T-helper 1 cell treated with Interleukin-12 subunit alpha and Interleukin-12 subunit beta and Interleukin-4 antibody, amounts not matched to agents 30 μg/mL and 1 μg/mL, for 36 hours (primary cell): Measurements from ENCODE around the gene AKNA.

ENCODE experiments used
- H3K27ac Mint-ChIP-seq: one replicate; pipeline ENCODE4 v1.8.0; 2021; ENCODE audit warnings: mild to moderate bottlenecking, mixed read lengths
- H3K27me3 Mint-ChIP-seq: one replicate; pipeline ENCODE4 v1.8.0; 2021; ENCODE audit warnings: low read depth, mixed read lengths
- H3K36me3 Mint-ChIP-seq: one replicate; pipeline ENCODE4 v1.8.0; 2021; ENCODE audit warnings: low read depth, mixed read lengths
- H3K4me1 Mint-ChIP-seq: one replicate; pipeline ENCODE4 v1.8.0; 2021; ENCODE audit warnings: low read depth, mixed read lengths
- H3K4me3 Mint-ChIP-seq: one replicate; pipeline ENCODE4 v1.8.0; 2021; ENCODE audit warnings: mild to moderate bottlenecking, moderate library complexity, mixed read lengths
- H3K9me3 Mint-ChIP-seq: one replicate; pipeline ENCODE4 v1.8.0; 2021; ENCODE audit warnings: mixed read lengths

AKNA gene

GRCh38 chr9:114387680-114388356, at the start of gene AKNA:
Gene AKNA (minus strand): TSS chr9:114387982. CDS start chr9:114381333, 6,649 bp downstream.
- peaks cover 58% of the 10 kb centered on the region for H3K4me1 Mint-ChIP-seq
- H3K4me3 Mint-ChIP-seq: peak within 1 kb of the TSS; percentile 96
- peak within 1 kb of the TSS; percentile 93 for H3K27ac Mint-ChIP-seq
- peaks cover 66% of the 10 kb centered on the region for H3K36me3 Mint-ChIP-seq
- no peaks in the 10 kb centered on the region for H3K9me3 Mint-ChIP-seq
- H3K27me3 Mint-ChIP-seq: no peaks in the 10 kb centered on the region

- H3K27me3 Mint-ChIP-seq: no peaks in the 10 kb centered on the region
- no peak overlapping the region for H3K4me3 Mint-ChIP-seq
- H3K27ac Mint-ChIP-seq: no peak overlapping the region
- peaks cover 3% of the 10 kb centered on the region for H3K4me1 Mint-ChIP-seq
- H3K36me3 Mint-ChIP-seq: no peaks in the 10 kb centered on the region
- no peaks in the 10 kb centered on the region for H3K9me3 Mint-ChIP-seq
These were observed 49.7 kb upstream of the AKNA start for GRCh38 chr9:114437401-114437893.

GRCh38 chr9:114434878-114435311, 47.1 kb upstream of the AKNA start:
- peaks cover 3% of the 10 kb centered on the region for H3K4me1 Mint-ChIP-seq
- peaks cover 4% of the 10 kb centered on the region for H3K27me3 Mint-ChIP-seq
- H3K36me3 Mint-ChIP-seq: no peaks in the 10 kb centered on the region
- no peak overlapping the region for H3K27ac Mint-ChIP-seq
- H3K4me3 Mint-ChIP-seq: no peak overlapping the region
- H3K9me3 Mint-ChIP-seq: no peaks in the 10 kb centered on the region

- H3K9me3 Mint-ChIP-seq: no peaks in the 10 kb centered on the region
- no peak overlapping the region for H3K4me3 Mint-ChIP-seq
- H3K27ac Mint-ChIP-seq: peak overlapping the region; percentile 21
- no peaks in the 10 kb centered on the region for H3K36me3 Mint-ChIP-seq
- H3K27me3 Mint-ChIP-seq: peaks cover 4% of the 10 kb centered on the region
- H3K4me1 Mint-ChIP-seq: peaks cover 3% of the 10 kb centered on the region
These were observed 46.0 kb upstream of the AKNA start for GRCh38 chr9:114433720-114434255.

- Mint-ChIP-seq H3K27me3 (peaks cover 4% of the 10 kb centered on the region), H3K4me3 (no peak overlapping the region), H3K27ac (no peak overlapping the region), H3K36me3 (no peaks in the 10 kb centered on the region), H3K4me1 (peaks cover 3% of the 10 kb centered on the region), H3K9me3 (no peaks in the 10 kb centered on the region)
These were observed 45.3 kb upstream of the AKNA start for GRCh38 chr9:114433086-114433485.

GRCh38 chr9:114432323-114433067, 44.7 kb upstream of the AKNA start:
- Mint-ChIP-seq H3K27ac (no peak overlapping the region), H3K36me3 (no peaks in the 10 kb centered on the region), H3K27me3 (peaks cover 4% of the 10 kb centered on the region), H3K4me3 (no peak overlapping the region), H3K4me1 (peaks cover 3% of the 10 kb centered on the region), H3K9me3 (no peaks in the 10 kb centered on the region)

GRCh38 chr9:114431770-114432169, 44.0 kb upstream of the AKNA start:
- no peaks in the 10 kb centered on the region for H3K36me3 Mint-ChIP-seq
- H3K4me3 Mint-ChIP-seq: no peak overlapping the region
- no peak overlapping the region for H3K27ac Mint-ChIP-seq
- H3K27me3 Mint-ChIP-seq: peaks cover 4% of the 10 kb centered on the region
- no peaks in the 10 kb centered on the region for H3K9me3 Mint-ChIP-seq
- peaks cover 3% of the 10 kb centered on the region for H3K4me1 Mint-ChIP-seq

GRCh38 chr9:114431003-114431402, 43.2 kb upstream of the AKNA start:
- H3K4me3 Mint-ChIP-seq: no peak overlapping the region
- H3K9me3 Mint-ChIP-seq: no peaks in the 10 kb centered on the region
- H3K4me1 Mint-ChIP-seq: peaks cover 3% of the 10 kb centered on the region
- no peak overlapping the region for H3K27ac Mint-ChIP-seq
- peaks cover 4% of the 10 kb centered on the region for H3K27me3 Mint-ChIP-seq
- H3K36me3 Mint-ChIP-seq: no peaks in the 10 kb centered on the region

- Mint-ChIP-seq H3K27ac (no peak overlapping the region), H3K4me1 (peaks cover 3% of the 10 kb centered on the region), H3K36me3 (no peaks in the 10 kb centered on the region), H3K27me3 (peaks cover 7% of the 10 kb centered on the region), H3K4me3 (no peak overlapping the region), H3K9me3 (no peaks in the 10 kb centered on the region)
These were observed 42.7 kb upstream of the AKNA start for GRCh38 chr9:114430457-114430856.

GRCh38 chr9:114429488-114429887, 41.7 kb upstream of the AKNA start:
- H3K9me3 Mint-ChIP-seq: no peaks in the 10 kb centered on the region
- no peak overlapping the region for H3K4me3 Mint-ChIP-seq
- H3K4me1 Mint-ChIP-seq: peaks cover 3% of the 10 kb centered on the region
- no peak overlapping the region for H3K27ac Mint-ChIP-seq
- no peaks in the 10 kb centered on the region for H3K36me3 Mint-ChIP-seq
- peaks cover 7% of the 10 kb centered on the region for H3K27me3 Mint-ChIP-seq

- peaks cover 7% of the 10 kb centered on the region for H3K27me3 Mint-ChIP-seq
- no peaks in the 10 kb centered on the region for H3K4me1 Mint-ChIP-seq
- no peaks in the 10 kb centered on the region for H3K9me3 Mint-ChIP-seq
- H3K4me3 Mint-ChIP-seq: no peak overlapping the region
- no peak overlapping the region for H3K27ac Mint-ChIP-seq
- no peaks in the 10 kb centered on the region for H3K36me3 Mint-ChIP-seq
These were observed 40.7 kb upstream of the AKNA start for GRCh38 chr9:114428466-114428865.

- Mint-ChIP-seq H3K9me3 (no peaks in the 10 kb centered on the region), H3K27me3 (peaks cover 7% of the 10 kb centered on the region), H3K4me3 (no peak overlapping the region), H3K36me3 (no peaks in the 10 kb centered on the region), H3K27ac (no peak overlapping the region), H3K4me1 (no peaks in the 10 kb centered on the region)
These were observed 39.9 kb upstream of the AKNA start for GRCh38 chr9:114427644-114428043.

GRCh38 chr9:114426046-114426948, 38.5 kb upstream of the AKNA start:
- Mint-ChIP-seq H3K4me3 (no peak overlapping the region), H3K36me3 (no peaks in the 10 kb centered on the region)

GRCh38 chr9:114425126-114425525, 37.3 kb upstream of the AKNA start:
- Mint-ChIP-seq H3K9me3 (no peaks in the 10 kb centered on the region), H3K4me1 (no peaks in the 10 kb centered on the region), H3K27me3 (peaks cover 3% of the 10 kb centered on the region), H3K4me3 (no peak overlapping the region), H3K27ac (no peak overlapping the region), H3K36me3 (no peaks in the 10 kb centered on the region)

More at GRCh38 chr9:114426046-114426948, 38.5 kb upstream of the AKNA start:
- Mint-ChIP-seq H3K4me1 (no peaks in the 10 kb centered on the region), H3K27me3 (peaks cover 7% of the 10 kb centered on the region), H3K9me3 (no peaks in the 10 kb centered on the region), H3K27ac (no peak overlapping the region)
